ENCODE measurements around the gene GRIP1. TPM values are rescaled to one million over a fixed set of nuclear protein-coding genes. Genes with fewer than 3 reads are reported as not detected.

GRIP1 gene
- total and polyA plus RNA-seq, 10 of the 15 experiments (the other 5 are each of a cell fraction or from before 2014, with no cell fraction given) = 0.05 to 0.85 (median 0.50) TPM; not detected in 7

DNA sequence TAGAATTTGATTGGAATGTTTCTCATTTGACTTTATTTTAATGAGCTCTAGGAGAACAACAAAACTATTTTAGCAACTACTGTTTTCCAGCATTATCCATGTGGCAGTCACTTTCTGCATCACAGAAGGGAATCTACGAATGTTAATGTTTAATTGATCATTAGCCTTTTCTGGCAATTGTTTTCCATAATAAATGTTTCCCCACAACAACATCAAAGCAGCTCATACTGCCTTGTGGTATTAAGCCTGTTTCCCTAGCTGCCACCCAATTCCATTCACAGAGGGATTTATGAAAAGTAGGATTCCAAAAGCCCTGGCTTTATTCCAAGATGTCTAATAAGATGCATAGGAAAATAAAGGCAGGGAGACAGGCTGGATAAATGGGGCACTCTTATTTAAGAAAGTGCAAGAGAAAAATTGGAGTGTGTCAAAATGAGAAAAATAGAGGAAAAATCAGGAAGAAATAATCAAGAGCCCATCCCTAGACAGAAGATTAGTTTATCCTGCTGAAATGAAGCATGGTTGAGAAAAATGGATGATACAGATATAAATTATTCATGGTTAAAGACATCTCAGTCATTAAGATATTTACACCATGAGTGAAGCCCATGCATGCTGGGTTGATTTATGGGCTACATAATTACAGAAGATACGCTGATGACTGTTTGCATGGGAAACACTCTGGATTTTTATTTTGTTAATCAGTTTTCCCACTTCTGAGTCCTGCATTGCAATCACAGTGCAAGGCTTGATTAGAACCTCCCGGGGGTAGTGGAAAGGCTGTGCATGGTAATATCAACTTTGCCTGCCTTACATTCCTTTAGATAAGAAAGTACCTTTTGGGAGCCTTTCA lies 196.3 kb downstream of the GRIP1 start:
- no peaks in the 10 kb centered on the region for H3K36me3 ChIP-seq (ENCODE audit: control insufficient read depth in 2 of 2, insufficient read depth in 2 of 2, low read length in 1 of 2)
- no peak overlapping the region for H3K4me2 ChIP-seq (ENCODE audit: control insufficient read depth, insufficient read depth)
- no peak overlapping the region for H3K27ac ChIP-seq (ENCODE audit: control insufficient read depth, insufficient read depth)
- FAIRE-seq (no peak), ATAC-seq (no peak), DNase-seq (ENCODE audit: low read depth, low spot score) (no peak)
- ChIA-PET RAD21 (ENCODE audit: unreplicated experiment) (no interaction called here), SMC1A (ENCODE audit: uncharacterized antibody, unreplicated experiment) (interaction anchor here (0.6 kb wide), 1 partner anchor 244 kb away, joined by 3 read pairs; no protein-coding TSS in a partner anchor), POLR2A (no interaction called here), CTCF (no interaction called here)
- H3K79me2 ChIP-seq (ENCODE audit: control insufficient read depth, insufficient read depth, low read length) = no peaks in the 10 kb centered on the region
- no peak overlapping the region for H3K9ac ChIP-seq (ENCODE audit: control insufficient read depth, insufficient read depth, low read length)
- intact Hi-C loops (cut with micrococcal nuclease; ENCODE audit: unreplicated experiment) = no loop called here
- H3K9me3 ChIP-seq (replicated peaks; ENCODE audit: control insufficient read depth, insufficient read depth, low read length) = no peaks in the 10 kb centered on the region
- no peak overlapping the region for H2AFZ ChIP-seq (ENCODE audit: control insufficient read depth, low read depth, low read length)
- 50% methylated on average over 3 of the region's 3 CpGs for WGBS (ENCODE audit: insufficient coverage, insufficient replicate concordance, low lambda C conversion rate, missing lambda C conversion rate)
- in situ Hi-C loops (cut with MboI) = no loop called here
- H4K20me1 ChIP-seq (ENCODE audit: control insufficient read depth, insufficient read depth) = no peaks in the 10 kb centered on the region
- no peak for TF ChIP-seq CHD4 (IDR thresholded peaks at IDR 0.05)
- H3K4me1 ChIP-seq (ENCODE audit: control insufficient read depth, insufficient read depth, low read length) = no peaks in the 10 kb centered on the region
- BruUV-seq (replicated peaks) = no TSS peak
- no peaks in the 10 kb centered on the region for H3K27me3 ChIP-seq (replicated peaks in 1 of 2; ENCODE audit: control insufficient read depth in 2 of 2, insufficient read depth in 2 of 2, low read length in 1 of 2)
- H3K4me3 ChIP-seq = no peak overlapping the region

DNA sequence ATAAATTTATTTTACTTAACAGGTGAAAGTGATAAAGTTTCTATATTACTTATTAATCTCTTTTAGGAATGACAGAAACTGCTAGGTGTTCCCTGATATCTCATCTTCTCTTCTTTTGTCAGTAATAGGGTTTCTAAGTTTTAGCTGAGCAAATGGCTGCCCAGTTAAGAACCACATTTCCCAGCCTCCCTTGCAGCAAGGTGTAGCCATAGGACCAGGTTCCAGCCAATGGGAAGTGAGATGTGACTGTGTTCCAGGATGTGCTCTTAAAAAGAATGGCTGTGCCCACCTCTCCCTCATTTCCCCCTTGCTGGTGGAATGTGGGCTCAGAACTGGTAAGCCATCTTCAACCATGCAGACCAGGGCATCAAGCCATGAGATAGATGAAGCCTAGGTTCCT lies 210.9 kb downstream of the GRIP1 start:
- Histone ChIP-seq H3K4me3 (no peak overlapping the region), H3K27ac (ENCODE audit: control insufficient read depth, insufficient read depth) (no peak overlapping the region), H3K4me2 (ENCODE audit: control insufficient read depth, insufficient read depth) (no peak overlapping the region), H3K9me3 (replicated peaks; ENCODE audit: control insufficient read depth, insufficient read depth, low read length) (no peaks in the 10 kb centered on the region), H3K27me3 (replicated peaks in 1 of 2; ENCODE audit: control insufficient read depth in 2 of 2, insufficient read depth in 2 of 2, low read length in 1 of 2) (no peaks in the 10 kb centered on the region), H3K4me1 (ENCODE audit: control insufficient read depth, insufficient read depth, low read length) (no peaks in the 10 kb centered on the region), H2AFZ (ENCODE audit: control insufficient read depth, low read depth, low read length) (no peak overlapping the region; the same call in 1 of the 2 replicates), H3K9ac (ENCODE audit: control insufficient read depth, insufficient read depth, low read length) (no peak overlapping the region), H3K36me3 (ENCODE audit: control insufficient read depth in 2 of 2, insufficient read depth in 2 of 2, low read length in 1 of 2) (no peaks in the 10 kb centered on the region), H4K20me1 (ENCODE audit: control insufficient read depth, insufficient read depth) (no peaks in the 10 kb centered on the region), H3K79me2 (ENCODE audit: control insufficient read depth, insufficient read depth, low read length) (no peaks in the 10 kb centered on the region)
- POLR2A ChIA-PET = no interaction called here
- FAIRE-seq (no peak), ATAC-seq (peak; percentile 66), DNase-seq (ENCODE audit: low read depth, low spot score) (no peak)
- CTCF ChIA-PET = interaction anchor here (0.6 kb wide), 1 partner anchor 1686 kb away, joined by 5 read pairs; no protein-coding TSS in a partner anchor
- RAD21 ChIA-PET (ENCODE audit: unreplicated experiment) = no interaction called here
- in situ Hi-C loops (cut with MboI) = no loop called here
- SMC1A ChIA-PET (ENCODE audit: uncharacterized antibody, unreplicated experiment) = no interaction called here
- intact Hi-C loops (cut with micrococcal nuclease; ENCODE audit: unreplicated experiment) = no loop called here
- no TSS peak for BruUV-seq (replicated peaks)
- TF ChIP-seq IRF4 (IDR thresholded peaks at IDR 0.05; ENCODE audit: low read depth, low read length) (no peak), RAD51 (IDR thresholded peaks at IDR 0.05) (no peak), WRNIP1 (IDR thresholded peaks at IDR 0.05; ENCODE audit: borderline replicate concordance, low read depth, low read length) (no peak), SIX5 (IDR thresholded peaks at IDR 0.05; ENCODE audit: low read depth, low read length, severe bottlenecking) (peak; percentile 38), YY1 (IDR thresholded peaks at IDR 0.05; ENCODE audit: low read depth, low read length) (peak; percentile 84), ATF7 (IDR thresholded peaks at IDR 0.05; ENCODE audit: low read depth) (no peak)
- TF ChIP-seq, protein P1, sequence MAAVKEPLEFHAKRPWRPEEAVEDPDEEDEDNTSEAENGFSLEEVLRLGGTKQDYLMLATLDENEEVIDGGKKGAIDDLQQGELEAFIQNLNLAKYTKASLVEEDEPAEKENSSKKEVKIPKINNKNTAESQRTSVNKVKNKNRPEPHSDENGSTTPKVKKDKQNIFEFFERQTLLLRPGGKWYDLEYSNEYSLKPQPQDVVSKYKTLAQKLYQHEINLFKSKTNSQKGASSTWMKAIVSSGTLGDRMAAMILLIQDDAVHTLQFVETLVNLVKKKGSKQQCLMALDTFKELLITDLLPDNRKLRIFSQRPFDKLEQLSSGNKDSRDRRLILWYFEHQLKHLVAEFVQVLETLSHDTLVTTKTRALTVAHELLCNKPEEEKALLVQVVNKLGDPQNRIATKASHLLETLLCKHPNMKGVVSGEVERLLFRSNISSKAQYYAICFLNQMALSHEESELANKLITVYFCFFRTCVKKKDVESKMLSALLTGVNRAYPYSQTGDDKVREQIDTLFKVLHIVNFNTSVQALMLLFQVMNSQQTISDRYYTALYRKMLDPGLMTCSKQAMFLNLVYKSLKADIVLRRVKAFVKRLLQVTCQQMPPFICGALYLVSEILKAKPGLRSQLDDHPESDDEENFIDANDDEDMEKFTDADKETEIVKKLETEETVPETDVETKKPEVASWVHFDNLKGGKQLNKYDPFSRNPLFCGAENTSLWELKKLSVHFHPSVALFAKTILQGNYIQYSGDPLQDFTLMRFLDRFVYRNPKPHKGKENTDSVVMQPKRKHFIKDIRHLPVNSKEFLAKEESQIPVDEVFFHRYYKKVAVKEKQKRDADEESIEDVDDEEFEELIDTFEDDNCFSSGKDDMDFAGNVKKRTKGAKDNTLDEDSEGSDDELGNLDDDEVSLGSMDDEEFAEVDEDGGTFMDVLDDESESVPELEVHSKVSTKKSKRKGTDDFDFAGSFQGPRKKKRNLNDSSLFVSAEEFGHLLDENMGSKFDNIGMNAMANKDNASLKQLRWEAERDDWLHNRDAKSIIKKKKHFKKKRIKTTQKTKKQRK (IDR thresholded peaks at IDR 0.05; ENCODE audit: low read depth, low read length) = no peak
- TF ChIP-seq, protein P2, sequence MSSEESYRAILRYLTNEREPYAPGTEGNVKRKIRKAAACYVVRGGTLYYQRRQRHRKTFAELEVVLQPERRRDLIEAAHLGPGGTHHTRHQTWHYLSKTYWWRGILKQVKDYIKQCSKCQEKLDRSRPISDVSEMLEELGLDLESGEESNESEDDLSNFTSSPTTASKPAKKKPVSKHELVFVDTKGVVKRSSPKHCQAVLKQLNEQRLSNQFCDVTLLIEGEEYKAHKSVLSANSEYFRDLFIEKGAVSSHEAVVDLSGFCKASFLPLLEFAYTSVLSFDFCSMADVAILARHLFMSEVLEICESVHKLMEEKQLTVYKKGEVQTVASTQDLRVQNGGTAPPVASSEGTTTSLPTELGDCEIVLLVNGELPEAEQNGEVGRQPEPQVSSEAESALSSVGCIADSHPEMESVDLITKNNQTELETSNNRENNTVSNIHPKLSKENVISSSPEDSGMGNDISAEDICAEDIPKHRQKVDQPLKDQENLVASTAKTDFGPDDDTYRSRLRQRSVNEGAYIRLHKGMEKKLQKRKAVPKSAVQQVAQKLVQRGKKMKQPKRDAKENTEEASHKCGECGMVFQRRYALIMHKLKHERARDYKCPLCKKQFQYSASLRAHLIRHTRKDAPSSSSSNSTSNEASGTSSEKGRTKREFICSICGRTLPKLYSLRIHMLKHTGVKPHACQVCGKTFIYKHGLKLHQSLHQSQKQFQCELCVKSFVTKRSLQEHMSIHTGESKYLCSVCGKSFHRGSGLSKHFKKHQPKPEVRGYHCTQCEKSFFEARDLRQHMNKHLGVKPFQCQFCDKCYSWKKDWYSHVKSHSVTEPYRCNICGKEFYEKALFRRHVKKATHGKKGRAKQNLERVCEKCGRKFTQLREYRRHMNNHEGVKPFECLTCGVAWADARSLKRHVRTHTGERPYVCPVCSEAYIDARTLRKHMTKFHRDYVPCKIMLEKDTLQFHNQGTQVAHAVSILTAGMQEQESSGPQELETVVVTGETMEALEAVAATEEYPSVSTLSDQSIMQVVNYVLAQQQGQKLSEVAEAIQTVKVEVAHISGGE (CRISPR knock-in tag; IDR thresholded peaks at IDR 0.05) = no peak
- TF ChIP-seq, protein P3, sequence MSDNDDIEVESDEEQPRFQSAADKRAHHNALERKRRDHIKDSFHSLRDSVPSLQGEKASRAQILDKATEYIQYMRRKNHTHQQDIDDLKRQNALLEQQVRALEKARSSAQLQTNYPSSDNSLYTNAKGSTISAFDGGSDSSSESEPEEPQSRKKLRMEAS (IDR thresholded peaks at IDR 0.05; ENCODE audit: low read depth, low read length) = no peak

Data from GM12878 (cell line).